K562 (cell line): ENCODE measurements around the gene CREG1. TPM values are rescaled to one million over a fixed set of nuclear protein-coding genes. Genes with fewer than 3 reads are reported as not detected.

ENCODE experiments used
- BCL6 ChIP-seq: fragments of 250-450 bp; sonication (Bioruptor Pico); IDR thresholded peaks from 2 replicates; pipeline ENCODE4 v1.4.0; 2020
- CREB3 ChIP-seq: fragments of 450-650 bp; conservative IDR thresholded peaks from 2 replicates; pipeline ENCODE4 v1.6.1; 2016; ENCODE audit warnings: missing genetic modification characterization, low read depth, mild to moderate bottlenecking, missing compliant biosample characterization, moderate library complexity
- E2F4 ChIP-seq: sonication (generic); formaldehyde crosslinking; IDR thresholded peaks from 2 replicates; pipeline ENCODE4 v1.8.0; 2022; ENCODE audit warnings: mild to moderate bottlenecking, low read depth, missing genetic modification reagents
- EHMT2 ChIP-seq: fragments of 450-650 bp; IDR thresholded peaks from 2 replicates; pipeline ENCODE4 v1.6.1; 2018; ENCODE audit warnings: antibody characterized with exemption
- GABPB1 ChIP-seq: sonication (generic); formaldehyde crosslinking; IDR thresholded peaks from 2 replicates; pipeline ENCODE4 v1.8.0; 2022; ENCODE audit warnings: mild to moderate bottlenecking, missing genetic modification reagents
- HEY1 ChIP-seq: fragments of 250-450 bp; sonication (Bioruptor Pico); IDR thresholded peaks from 2 replicates; pipeline ENCODE4 v1.5.0; 2020; ENCODE audit warnings: mild to moderate bottlenecking, moderate library complexity, borderline replicate concordance
- HIVEP1 ChIP-seq: fragments of 250-450 bp; sonication (Bioruptor Pico); IDR thresholded peaks from 2 replicates; pipeline ENCODE4 v1.4.0; 2020; ENCODE audit warnings: mild to moderate bottlenecking
- ILK ChIP-seq: fragments of 450-650 bp; IDR thresholded peaks from 2 replicates; pipeline ENCODE4 v1.6.1; 2016; ENCODE audit warnings: missing genetic modification characterization, low read depth, mild to moderate bottlenecking, missing compliant biosample characterization, moderate library complexity, borderline replicate concordance
- JUND ChIP-seq, 2 experiments: IDR thresholded peaks; 2 replicates in 1 of 2; 3 replicates in 1 of 2; pipeline ENCODE4 v1.6.1; 2011; ENCODE audit warnings: borderline replicate concordance in 2 of 2, low read depth in 2 of 2, low read length in 2 of 2, improper control_type of control experiment in 1 of 2, missing biosample characterization in 1 of 2, missing genetic modification characterization in 1 of 2, missing genetic modification reagents in 1 of 2
- KHSRP ChIP-seq: fragments of 450-650 bp; IDR thresholded peaks from 2 replicates; pipeline ENCODE4 v1.6.1; 2017
- MCM7 ChIP-seq, 2 experiments: fragments of 450-650 bp; IDR thresholded peaks; 2 replicates each; pipeline ENCODE4 v1.6.1; 2016 to 2018
- MLLT1 ChIP-seq, 2 experiments: fragments of 450-650 bp; IDR thresholded peaks; 2 replicates each; pipeline ENCODE4 v1.6.1; 2016
- MTF1 ChIP-seq: fragments of 250-450 bp; sonication (Bioruptor Pico); IDR thresholded peaks from 2 replicates; pipeline ENCODE4 v1.9.0; 2021; ENCODE audit warnings: moderate library complexity, mild to moderate bottlenecking, inconsistent platforms, borderline replicate concordance
- POLR2B ChIP-seq: fragments of 450-650 bp; IDR thresholded peaks from 2 replicates; pipeline ENCODE4 v1.6.1; 2018; ENCODE audit warnings: low read depth; ENCODE audit not compliant: partially characterized antibody
- RB1 ChIP-seq: fragments of 450-650 bp; IDR thresholded peaks from 2 replicates; pipeline ENCODE4 v1.6.1; 2017; ENCODE audit warnings: low read depth, mild to moderate bottlenecking
- TEAD1 ChIP-seq, 2 experiments: fragments of 450-650 bp in 1 of 2; sonication (generic) in 1 of 2; formaldehyde crosslinking; IDR thresholded peaks; 2 replicates each; pipeline versions ENCODE4 v1.4.0 to v1.8.0; 2020 to 2022; ENCODE audit warnings: mild to moderate bottlenecking in 2 of 2, missing genetic modification reagents in 1 of 2
- THRAP3 ChIP-seq: fragments of 450-650 bp; IDR thresholded peaks from 2 replicates; pipeline ENCODE4 v1.6.1; 2016; ENCODE audit warnings: mild to moderate bottlenecking, inconsistent platforms, borderline replicate concordance
- ZBTB17 ChIP-seq: fragments of 450-650 bp; formaldehyde crosslinking; IDR thresholded peaks from 2 replicates; pipeline ENCODE4 v1.4.0; 2020; ENCODE audit warnings: mild to moderate bottlenecking
- ZBTB9 ChIP-seq: fragments of 450-650 bp; formaldehyde crosslinking; IDR thresholded peaks from 2 replicates; pipeline ENCODE4 v1.4.0; 2020; ENCODE audit warnings: mild to moderate bottlenecking, moderate library complexity
- ZNF280A ChIP-seq: fragments of 450-650 bp; IDR thresholded peaks from 2 replicates; pipeline ENCODE4 v1.6.1; 2018; ENCODE audit warnings: mild to moderate bottlenecking, low read depth; ENCODE audit not compliant: partially characterized antibody
- ZZZ3 ChIP-seq: fragments of 450-650 bp; IDR thresholded peaks from 2 replicates; pipeline ENCODE4 v1.6.1; 2016; ENCODE audit warnings: antibody characterized with exemption, mild to moderate bottlenecking, moderate library complexity
- polyA plus RNA-seq, 8 experiments: library from polyadenylated mRNA; depleted of rRNA in 4 of 8; stranded (reverse) in 5 of 8; unstranded in 3 of 8; fragments of >200 nt; fragmentation: Nextera tagmentation in 2 of 8; fragmentation: Illumina TruSeq in 1 of 8; extraction: Ambion mirVana in 2 of 8; extraction: Trizol in 1 of 8; gene quantifications; 2 replicates each; pipeline versions ENCODE4 v1.2.1 to v1.2.3, GENCODE V29; 2011 to 2014; ENCODE audit warnings: inconsistent platforms in 1 of 8, missing spikeins in 1 of 8
- total RNA-seq, 7 experiments: library from RNA; depleted of rRNA in 6 of 7; stranded (reverse); fragments of >200 nt in 6 of 7; fragmentation: Illumina TruSeq in 2 of 7; extraction: Trizol in 2 of 7; gene quantifications; 2 replicates each; pipeline versions ENCODE4 v1.2.1 to v1.2.3, GENCODE V29; 2011 to 2021; ENCODE audit warnings: low replicate concordance in 1 of 7
- TF ChIP-seq, protein P1 (sequence below): IDR thresholded peaks from 3 replicates; pipeline ENCODE4 v1.6.1; 2011; ENCODE audit warnings: borderline replicate concordance, mild to moderate bottlenecking; ENCODE audit not compliant: insufficient read length, insufficient read depth

The CREG1 gene
- total and polyA plus RNA-seq, 9 of the 15 experiments (the other 6 are each of a cell fraction or from before 2014, with no cell fraction given) = 45.7 to 272 (median 161) TPM

- TF ChIP-seq ZNF280A = no peak
- no peak for TF ChIP-seq RB1
- TF ChIP-seq BCL6 (CRISPR knock-in tag) = no peak
- no peak for TF ChIP-seq ZBTB17 (CRISPR knock-in tag)
- TF ChIP-seq ILK = no peak
- no peak for TF ChIP-seq E2F4 (CRISPR knock-in tag)
- 0 out of 4 replicates have a peak, but pooled peaks of 1 of the 2 experiments have one; percentile 20 for TF ChIP-seq TEAD1 (CRISPR knock-in tag; IDR thresholded peaks at IDR 0.05)
- no peak for TF ChIP-seq POLR2B
- TF ChIP-seq MTF1 (CRISPR knock-in tag) = no peak
- TF ChIP-seq HIVEP1 (CRISPR knock-in tag) = no peak
- TF ChIP-seq, protein P1, sequence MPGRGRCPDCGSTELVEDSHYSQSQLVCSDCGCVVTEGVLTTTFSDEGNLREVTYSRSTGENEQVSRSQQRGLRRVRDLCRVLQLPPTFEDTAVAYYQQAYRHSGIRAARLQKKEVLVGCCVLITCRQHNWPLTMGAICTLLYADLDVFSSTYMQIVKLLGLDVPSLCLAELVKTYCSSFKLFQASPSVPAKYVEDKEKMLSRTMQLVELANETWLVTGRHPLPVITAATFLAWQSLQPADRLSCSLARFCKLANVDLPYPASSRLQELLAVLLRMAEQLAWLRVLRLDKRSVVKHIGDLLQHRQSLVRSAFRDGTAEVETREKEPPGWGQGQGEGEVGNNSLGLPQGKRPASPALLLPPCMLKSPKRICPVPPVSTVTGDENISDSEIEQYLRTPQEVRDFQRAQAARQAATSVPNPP = no peak
- TF ChIP-seq ZBTB9 = no peak
- TF ChIP-seq MCM7 (IDR thresholded peaks at IDR 0.05) = no peak
- TF ChIP-seq EHMT2 = no peak
- no peak for TF ChIP-seq MLLT1 (IDR thresholded peaks at IDR 0.05)
- TF ChIP-seq THRAP3 = no peak
- no peak for TF ChIP-seq CREB3 (tag)
- TF ChIP-seq GABPB1 (CRISPR knock-in tag) = no peak
- no peak for TF ChIP-seq KHSRP
- TF ChIP-seq HEY1 = no peak
- no peak for TF ChIP-seq JUND (IDR thresholded peaks at IDR 0.05; ENCODE audit: borderline replicate concordance, low read depth, low read length)
- TF ChIP-seq JUND (tag; IDR thresholded peaks at IDR 0.05; ENCODE audit: borderline replicate concordance, low read depth, low read length) = no peak
- no peak for TF ChIP-seq ZZZ3
Measured at GRCh38 chr1:167515893-167516321, 37.7 kb downstream of the CREG1 start (continued).
